ENCODE data around the gene NTPCR. TPM values are rescaled to one million over a fixed set of nuclear protein-coding genes. Genes with fewer than 3 reads are reported as not detected.

NTPCR gene
- polyA plus RNA-seq, 2 of the 4 experiments (the other 2 are of a cell fraction) = 69.9 to 83.6 TPM

DNA sequence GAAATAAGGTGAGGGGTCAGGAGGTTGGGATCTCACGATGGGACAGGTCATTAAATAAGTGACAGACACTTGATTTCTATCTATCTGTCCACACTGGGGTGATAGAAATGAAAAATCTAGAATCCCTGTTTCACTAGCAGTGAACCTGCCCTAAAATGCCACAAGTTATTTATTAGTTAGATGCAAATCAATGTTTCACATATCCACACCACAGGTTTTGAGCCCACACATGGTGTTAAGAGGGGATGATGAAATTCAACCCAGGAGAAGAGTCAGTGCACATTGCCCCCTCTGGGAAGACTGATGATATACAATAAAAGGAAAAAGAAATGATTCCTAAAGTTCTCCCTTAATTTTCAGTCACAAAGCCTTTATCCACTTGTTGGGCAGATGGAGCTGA, 10.1 kb upstream of the NTPCR start:
- WGBS (ENCODE audit: missing lambda C conversion rate) = 70% methylated on average over 1 of the region's 1 CpG
- no peak for ATAC-seq
- POLR2A ChIA-PET = no interaction called here
- no peak for DNase-seq (ENCODE audit: low read depth in 1 of 2, low spot score in 1 of 2)
- Histone ChIP-seq H3K4me2 (no peak overlapping the region), H3K27ac (no peak overlapping the region), H3K9me3 (no peaks in the 10 kb centered on the region), H3K4me1 (peaks cover 8% of the 10 kb centered on the region; the same call in 1 of the 3 replicates), H3K4me3 (no peak overlapping the region)
- no peak for FAIRE-seq
- CTCF ChIA-PET = interaction anchor here (0.9 to 1.1 kb wide), 2 partner anchors 13 to 30 kb away, joined by 3 to 4 read pairs; no protein-coding TSS in a partner anchor
- TF ChIP-seq, protein P1, sequence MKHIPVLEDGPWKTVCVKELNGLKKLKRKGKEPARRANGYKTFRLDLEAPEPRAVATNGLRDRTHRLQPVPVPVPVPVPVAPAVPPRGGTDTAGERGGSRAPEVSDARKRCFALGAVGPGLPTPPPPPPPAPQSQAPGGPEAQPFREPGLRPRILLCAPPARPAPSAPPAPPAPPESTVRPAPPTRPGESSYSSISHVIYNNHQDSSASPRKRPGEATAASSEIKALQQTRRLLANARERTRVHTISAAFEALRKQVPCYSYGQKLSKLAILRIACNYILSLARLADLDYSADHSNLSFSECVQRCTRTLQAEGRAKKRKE (CRISPR knock-in tag; IDR thresholded peaks at IDR 0.05; ENCODE audit: low read depth) = no peak
- TF ChIP-seq POLR2A (IDR thresholded peaks at IDR 0.05; ENCODE audit: low read length) = no peak

DNA sequence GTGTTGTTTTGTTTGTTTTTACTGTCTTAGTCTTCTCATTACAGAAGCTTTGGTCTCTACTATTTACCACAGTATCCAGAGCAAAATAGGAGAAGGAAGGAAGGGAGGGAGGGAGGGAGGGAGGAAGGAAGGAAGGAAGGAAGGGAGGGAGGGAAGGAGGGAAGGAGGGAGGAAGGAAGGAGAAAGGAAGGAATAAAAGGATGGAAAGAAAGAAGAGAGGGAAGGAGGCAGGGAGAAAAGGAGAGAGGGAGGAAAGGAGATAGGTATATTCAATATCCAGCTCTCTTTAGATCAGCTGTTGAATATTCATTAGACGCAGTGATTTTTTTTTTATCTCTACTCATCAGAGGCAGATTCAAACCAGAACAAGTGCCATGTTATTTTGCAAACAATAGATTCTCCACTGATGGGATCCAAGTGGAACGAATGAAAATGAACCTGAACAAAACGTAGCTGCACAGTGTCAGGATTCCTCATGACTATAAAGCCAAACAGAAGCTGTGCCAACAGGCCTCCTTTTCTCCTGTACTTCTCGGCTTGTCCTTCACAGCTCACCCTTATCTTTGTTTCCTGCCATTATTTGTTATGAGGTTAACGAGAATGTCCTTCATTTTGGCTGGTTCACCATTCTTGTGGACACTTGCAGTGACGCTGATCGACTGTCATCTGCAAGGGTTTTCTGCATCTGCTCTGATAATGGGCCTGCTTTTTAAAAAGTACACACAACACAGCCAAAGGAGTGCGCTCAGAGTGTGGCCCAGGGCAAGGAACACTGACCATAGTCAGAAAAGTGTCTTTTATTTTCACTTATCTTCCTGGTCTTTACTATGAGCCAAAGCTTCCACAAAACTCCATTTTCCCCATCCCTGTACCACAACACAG, 7.8 kb upstream of the NTPCR start:
- TF ChIP-seq, protein P2, sequence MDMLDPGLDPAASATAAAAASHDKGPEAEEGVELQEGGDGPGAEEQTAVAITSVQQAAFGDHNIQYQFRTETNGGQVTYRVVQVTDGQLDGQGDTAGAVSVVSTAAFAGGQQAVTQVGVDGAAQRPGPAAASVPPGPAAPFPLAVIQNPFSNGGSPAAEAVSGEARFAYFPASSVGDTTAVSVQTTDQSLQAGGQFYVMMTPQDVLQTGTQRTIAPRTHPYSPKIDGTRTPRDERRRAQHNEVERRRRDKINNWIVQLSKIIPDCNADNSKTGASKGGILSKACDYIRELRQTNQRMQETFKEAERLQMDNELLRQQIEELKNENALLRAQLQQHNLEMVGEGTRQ (IDR thresholded peaks at IDR 0.05) = no peak
- no peak for TF ChIP-seq RNF2 (IDR thresholded peaks at IDR 0.05; ENCODE audit: borderline replicate concordance, low read depth)
- TF ChIP-seq CHD4 (IDR thresholded peaks at IDR 0.05; ENCODE audit: borderline replicate concordance) = no peak
- TF ChIP-seq, protein P3, sequence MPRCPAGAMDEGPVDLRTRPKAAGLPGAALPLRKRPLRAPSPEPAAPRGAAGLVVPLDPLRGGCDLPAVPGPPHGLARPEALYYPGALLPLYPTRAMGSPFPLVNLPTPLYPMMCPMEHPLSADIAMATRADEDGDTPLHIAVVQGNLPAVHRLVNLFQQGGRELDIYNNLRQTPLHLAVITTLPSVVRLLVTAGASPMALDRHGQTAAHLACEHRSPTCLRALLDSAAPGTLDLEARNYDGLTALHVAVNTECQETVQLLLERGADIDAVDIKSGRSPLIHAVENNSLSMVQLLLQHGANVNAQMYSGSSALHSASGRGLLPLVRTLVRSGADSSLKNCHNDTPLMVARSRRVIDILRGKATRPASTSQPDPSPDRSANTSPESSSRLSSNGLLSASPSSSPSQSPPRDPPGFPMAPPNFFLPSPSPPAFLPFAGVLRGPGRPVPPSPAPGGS (IDR thresholded peaks at IDR 0.05) = no peak
- TF ChIP-seq CBX2 (IDR thresholded peaks at IDR 0.05; ENCODE audit: borderline replicate concordance, low read depth) = no peak
- TF ChIP-seq EP300 (IDR thresholded peaks at IDR 0.05) = no peak
- no peak for TF ChIP-seq MAZ (IDR thresholded peaks at IDR 0.05; ENCODE audit: borderline replicate concordance, low read depth, low read length)
- TF ChIP-seq KDM5A (IDR thresholded peaks at IDR 0.05) = no peak
- TF ChIP-seq ZNF302 (CRISPR knock-in tag; IDR thresholded peaks at IDR 0.05) = no peak
- TF ChIP-seq, protein P1 (CRISPR knock-in tag; IDR thresholded peaks at IDR 0.05; ENCODE audit: low read depth) = no peak
- no peak for TF ChIP-seq PHF8 (IDR thresholded peaks at IDR 0.05; ENCODE audit: borderline replicate concordance, low read depth)
- TF ChIP-seq HDAC2 (IDR thresholded peaks at IDR 0.05) = no peak
- no peak for TF ChIP-seq EHMT2 (IDR thresholded peaks at IDR 0.05; ENCODE audit: low read depth)
- TF ChIP-seq CBX8 (IDR thresholded peaks at IDR 0.05) = no peak
- TF ChIP-seq BHLHE40 (IDR thresholded peaks at IDR 0.05; ENCODE audit: low read depth, low read length) = no peak
- TF ChIP-seq POLR2AphosphoS2 (conservative IDR thresholded peaks at IDR 0.05; ENCODE audit: low read length) = no peak
- TF ChIP-seq RARB (CRISPR knock-in tag; IDR thresholded peaks at IDR 0.05) = no peak
- DNase-seq (ENCODE audit: low read depth in 1 of 2, low spot score in 1 of 2) (no peak), ATAC-seq (no peak), FAIRE-seq (no peak)
- 72% methylated on average over 8 of the region's 8 CpGs for WGBS (ENCODE audit: missing lambda C conversion rate)
- Histone ChIP-seq H3K4me3 (no peak overlapping the region), H3K4me2 (no peak overlapping the region), H3K9me3 (no peaks in the 10 kb centered on the region), H3K27ac (no peak overlapping the region), H3K4me1 (peaks cover 6% of the 10 kb centered on the region; the same call in 1 of the 3 replicates)
- CTCF ChIA-PET = interaction anchor here (0.6 to 0.8 kb wide), 2 partner anchors 303 to 1074 kb away, joined by 3 read pairs; no protein-coding TSS in a partner anchor
- POLR2A ChIA-PET = no interaction called here

DNA sequence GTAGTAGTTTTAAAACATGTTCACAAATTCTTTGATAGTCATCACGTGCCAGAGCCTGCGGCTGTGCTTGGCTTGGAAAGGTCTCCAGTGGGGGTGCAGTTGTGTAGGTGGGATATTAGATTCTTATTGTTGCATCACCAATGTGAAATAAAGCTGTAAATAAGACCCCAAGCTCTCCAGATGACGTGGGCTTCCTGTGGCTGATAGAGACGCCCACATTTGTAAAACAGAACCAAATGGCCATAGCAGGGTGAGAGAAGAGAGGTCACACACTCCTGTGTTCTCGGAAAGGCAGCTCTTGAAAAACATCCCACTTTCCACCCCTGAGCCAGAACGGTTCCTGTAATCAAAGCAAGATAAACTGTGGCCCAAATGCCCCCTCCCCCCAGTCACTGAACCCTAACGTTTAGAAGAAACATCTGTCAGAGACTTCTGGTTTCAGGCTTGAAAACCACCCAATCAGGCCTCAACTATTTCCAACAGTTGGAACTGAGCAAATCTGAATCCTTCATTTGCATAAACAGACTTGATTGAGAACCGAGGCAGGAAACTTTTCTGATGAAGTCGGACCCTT, 6.6 kb upstream of the NTPCR start:
- ATAC-seq (no peak), FAIRE-seq (no peak), DNase-seq (ENCODE audit: low read depth in 1 of 2, low spot score in 1 of 2) (no peak)
- CTCF ChIA-PET = no interaction called here
- POLR2A ChIA-PET = no interaction called here
- no peak overlapping the region for H3K4me3 ChIP-seq
- H3K4me2 ChIP-seq = no peak overlapping the region
- H3K9me3 ChIP-seq = no peaks in the 10 kb centered on the region
- H3K27ac ChIP-seq = no peak overlapping the region
- 68% methylated on average over 9 of the region's 9 CpGs for WGBS (ENCODE audit: missing lambda C conversion rate)
- no peaks in the 10 kb centered on the region for H3K4me1 ChIP-seq
- TF ChIP-seq, protein P4, sequence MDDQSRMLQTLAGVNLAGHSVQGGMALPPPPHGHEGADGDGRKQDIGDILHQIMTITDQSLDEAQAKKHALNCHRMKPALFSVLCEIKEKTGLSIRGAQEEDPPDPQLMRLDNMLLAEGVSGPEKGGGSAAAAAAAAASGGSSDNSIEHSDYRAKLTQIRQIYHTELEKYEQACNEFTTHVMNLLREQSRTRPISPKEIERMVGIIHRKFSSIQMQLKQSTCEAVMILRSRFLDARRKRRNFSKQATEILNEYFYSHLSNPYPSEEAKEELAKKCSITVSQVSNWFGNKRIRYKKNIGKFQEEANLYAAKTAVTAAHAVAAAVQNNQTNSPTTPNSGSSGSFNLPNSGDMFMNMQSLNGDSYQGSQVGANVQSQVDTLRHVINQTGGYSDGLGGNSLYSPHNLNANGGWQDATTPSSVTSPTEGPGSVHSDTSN (IDR thresholded peaks at IDR 0.05) = no peak
- no peak for TF ChIP-seq CHD4 (IDR thresholded peaks at IDR 0.05; ENCODE audit: borderline replicate concordance)
- no peak for TF ChIP-seq NPAS2 (CRISPR knock-in tag; IDR thresholded peaks at IDR 0.05; ENCODE audit: borderline replicate concordance)
- TF ChIP-seq, protein P2 (IDR thresholded peaks at IDR 0.05) = no peak
- TF ChIP-seq, protein P5, sequence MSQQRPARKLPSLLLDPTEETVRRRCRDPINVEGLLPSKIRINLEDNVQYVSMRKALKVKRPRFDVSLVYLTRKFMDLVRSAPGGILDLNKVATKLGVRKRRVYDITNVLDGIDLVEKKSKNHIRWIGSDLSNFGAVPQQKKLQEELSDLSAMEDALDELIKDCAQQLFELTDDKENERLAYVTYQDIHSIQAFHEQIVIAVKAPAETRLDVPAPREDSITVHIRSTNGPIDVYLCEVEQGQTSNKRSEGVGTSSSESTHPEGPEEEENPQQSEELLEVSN (IDR thresholded peaks at IDR 0.05; ENCODE audit: borderline replicate concordance, low read depth) = no peak
- TF ChIP-seq TFCP2L1 (CRISPR knock-in tag; IDR thresholded peaks at IDR 0.05) = no peak
- TF ChIP-seq RAD21 (conservative IDR thresholded peaks at IDR 0.05 in 1 of 2, IDR thresholded peaks at IDR 0.05 in 1 of 2) = no peak
- TF ChIP-seq ZFP36 (IDR thresholded peaks at IDR 0.05; ENCODE audit: borderline replicate concordance, partially characterized antibody) = no peak
- TF ChIP-seq MAZ (IDR thresholded peaks at IDR 0.05; ENCODE audit: borderline replicate concordance, low read depth, low read length) = no peak
- no peak for TF ChIP-seq CBX8 (IDR thresholded peaks at IDR 0.05)
